ENCODE data around the gene BTF3. TPM values are rescaled to one million over a fixed set of nuclear protein-coding genes. Genes with fewer than 3 reads are reported as not detected.

Gene BTF3
- total RNA-seq, 2 donors from 2014 or later: 1,036 to 1,053 TPM

GRCh38 chr5:73540192-73540591 lies 42.0 kb downstream of the BTF3 start:
- Mint-ChIP-seq H3K9me3 (no peaks in the 10 kb centered on the region), H3K27me3 (ENCODE audit: low read depth) (peaks cover 26% of the 10 kb centered on the region)
- ATAC-seq (replicated peaks in 1 of 2): peak; percentile 25 to 43

GRCh38 chr5:73542020-73542419 lies 43.8 kb downstream of the BTF3 start:
- DNase-seq: no peak
- Mint-ChIP-seq H3K4me1 (ENCODE audit: low read depth) (peaks cover 4% of the 10 kb centered on the region), H3K27ac (no peak overlapping the region), H3K9me3 (no peaks in the 10 kb centered on the region), H3K4me3 (no peak overlapping the region), H3K36me3 (ENCODE audit: insufficient read depth in 2 of 2) (no peaks in the 10 kb centered on the region), H3K27me3 (ENCODE audit: low read depth) (peaks cover 22% of the 10 kb centered on the region)
- ATAC-seq (replicated peaks in 1 of 2): no peak

More at GRCh38 chr5:73540192-73540591, 42.0 kb downstream of the BTF3 start:
- H3K27ac Mint-ChIP-seq: no peak overlapping the region
- no peak for DNase-seq
- no peak overlapping the region for H3K4me3 Mint-ChIP-seq
- H3K36me3 Mint-ChIP-seq (ENCODE audit: insufficient read depth in 2 of 2): no peaks in the 10 kb centered on the region
- peaks cover 4% of the 10 kb centered on the region for H3K4me1 Mint-ChIP-seq (ENCODE audit: low read depth)

- Mint-ChIP-seq H3K27ac (no peak overlapping the region), H3K9me3 (no peaks in the 10 kb centered on the region), H3K27me3 (ENCODE audit: low read depth) (peaks cover 22% of the 10 kb centered on the region), H3K4me3 (no peak overlapping the region), H3K4me1 (ENCODE audit: low read depth) (peaks cover 4% of the 10 kb centered on the region), H3K36me3 (ENCODE audit: insufficient read depth in 2 of 2) (no peaks in the 10 kb centered on the region)
- DNase-seq (no peak), ATAC-seq (replicated peaks in 1 of 2) (no peak)
Observed at GRCh38 chr5:73544429-73545402, 46.5 kb downstream of the BTF3 start.

GRCh38 chr5:73545403-73545779 lies 47.1 kb downstream of the BTF3 start:
- Mint-ChIP-seq H3K4me3 (no peak overlapping the region), H3K36me3 (ENCODE audit: insufficient read depth in 2 of 2) (no peaks in the 10 kb centered on the region), H3K27ac (no peak overlapping the region), H3K9me3 (no peaks in the 10 kb centered on the region), H3K27me3 (ENCODE audit: low read depth) (peaks cover 16% of the 10 kb centered on the region), H3K4me1 (ENCODE audit: low read depth) (peaks cover 4% of the 10 kb centered on the region)
- ATAC-seq (replicated peaks in 1 of 2): no peak
- DNase-seq: no peak

- Mint-ChIP-seq H3K27ac (no peak overlapping the region), H3K27me3 (ENCODE audit: low read depth) (no peaks in the 10 kb centered on the region), H3K4me1 (ENCODE audit: low read depth) (no peaks in the 10 kb centered on the region), H3K9me3 (no peaks in the 10 kb centered on the region), H3K36me3 (ENCODE audit: insufficient read depth in 2 of 2) (peaks cover 0 to 9% of the 10 kb centered on the region in 2 donors), H3K4me3 (no peak overlapping the region)
- ATAC-seq (replicated peaks in 1 of 2) (no peak), DNase-seq (no peak)
Observed at GRCh38 chr5:73550016-73550415, 51.8 kb downstream of the BTF3 start.

GRCh38 chr5:73552642-73553041 lies 54.4 kb downstream of the BTF3 start:
- ATAC-seq (replicated peaks in 1 of 2) (no peak), DNase-seq (no peak)
- H3K4me3 Mint-ChIP-seq: no peak overlapping the region
- H3K9me3 Mint-ChIP-seq: no peaks in the 10 kb centered on the region
- no peaks in the 10 kb centered on the region for H3K27me3 Mint-ChIP-seq (ENCODE audit: low read depth)
- H3K4me1 Mint-ChIP-seq (ENCODE audit: low read depth): no peaks in the 10 kb centered on the region
- no peak overlapping the region for H3K27ac Mint-ChIP-seq
- H3K36me3 Mint-ChIP-seq (ENCODE audit: insufficient read depth in 2 of 2): peaks cover 0 to 11% of the 10 kb centered on the region in 2 donors

Other genes starting within 250 kb of the BTF3 start
- gene FOXD1, start 49.7 kb upstream of the BTF3 start, total RNA-seq: 1 to 10 TPM in 1 of 2 donors, under 1 TPM in 1; 0.55 to 1.0 TPM
- 10 to 100 TPM; 36.4 to 37.9 TPM for gene ANKRA2, start 67.2 kb downstream of the BTF3 start, total RNA-seq
- gene UTP15, start 67.3 kb downstream of the BTF3 start, total RNA-seq: 10 to 100 TPM; 26.3 to 34.4 TPM
- under 1 TPM; 0.24 to 0.30 TPM for gene ARHGEF28, start 127.8 kb downstream of the BTF3 start, total RNA-seq

All from activated T-cell treated with anti-CD3 and anti-CD28 coated beads, Interleukin-2, amount 50 U/mL, for 72 hours (primary cell).